NCI-H345 treated with DMSO at 0.1 percent for 48 hours (cell line): ENCODE results near the gene BCORL1.
A peak's percentile ranks its signal among the peaks of the same experiment; 100 is the strongest.

Experiments
- DNase-seq: peaks from one replicate; lab custom pipeline; 2025; ENCODE audit not compliant: unreplicated experiment; lab: John Stamatoyannopoulos, UW

BCORL1 gene

DNA sequence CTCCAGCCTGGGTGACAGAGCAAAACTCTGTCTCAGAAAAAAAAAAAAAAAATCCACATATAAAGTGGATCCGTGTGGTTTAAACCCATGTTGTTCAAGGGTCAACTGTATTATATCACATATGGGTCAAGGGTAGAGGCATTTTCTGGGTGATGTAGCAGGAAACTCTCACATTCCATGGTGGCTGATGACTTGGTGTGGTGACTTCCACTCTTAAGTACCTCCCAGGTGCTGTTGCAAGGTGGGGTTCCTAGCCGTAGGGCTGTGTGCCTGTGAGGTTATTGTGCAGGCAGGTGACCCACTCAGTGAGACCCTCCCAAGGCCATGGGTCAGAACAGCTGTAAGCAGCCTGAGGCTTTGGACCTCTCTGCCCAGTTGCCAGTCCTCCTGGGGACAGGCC lies 110.8 kb downstream of the BCORL1 start:
- no peak for DNase-seq

DNA sequence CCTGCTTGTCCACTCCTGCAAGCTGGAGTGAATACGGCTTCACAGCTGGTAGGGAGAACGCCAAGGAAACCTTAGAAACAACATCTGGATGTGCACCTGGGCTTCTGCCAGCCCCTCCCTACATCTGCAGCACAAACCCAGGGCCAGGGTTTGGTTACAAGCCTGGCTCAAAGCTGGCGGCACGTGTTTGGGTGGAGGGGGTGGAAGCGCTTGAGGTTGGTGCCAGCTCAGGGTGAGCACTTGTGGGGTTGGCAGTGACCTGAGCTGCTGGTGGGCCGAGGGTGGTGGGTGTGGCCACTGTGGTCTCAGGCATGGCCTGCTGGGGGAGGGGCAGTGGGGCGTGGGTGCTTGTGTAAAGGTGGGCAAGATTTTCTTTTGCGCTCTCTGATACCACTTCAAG lies 112.3 kb downstream of the BCORL1 start:
- no peak for DNase-seq

DNA sequence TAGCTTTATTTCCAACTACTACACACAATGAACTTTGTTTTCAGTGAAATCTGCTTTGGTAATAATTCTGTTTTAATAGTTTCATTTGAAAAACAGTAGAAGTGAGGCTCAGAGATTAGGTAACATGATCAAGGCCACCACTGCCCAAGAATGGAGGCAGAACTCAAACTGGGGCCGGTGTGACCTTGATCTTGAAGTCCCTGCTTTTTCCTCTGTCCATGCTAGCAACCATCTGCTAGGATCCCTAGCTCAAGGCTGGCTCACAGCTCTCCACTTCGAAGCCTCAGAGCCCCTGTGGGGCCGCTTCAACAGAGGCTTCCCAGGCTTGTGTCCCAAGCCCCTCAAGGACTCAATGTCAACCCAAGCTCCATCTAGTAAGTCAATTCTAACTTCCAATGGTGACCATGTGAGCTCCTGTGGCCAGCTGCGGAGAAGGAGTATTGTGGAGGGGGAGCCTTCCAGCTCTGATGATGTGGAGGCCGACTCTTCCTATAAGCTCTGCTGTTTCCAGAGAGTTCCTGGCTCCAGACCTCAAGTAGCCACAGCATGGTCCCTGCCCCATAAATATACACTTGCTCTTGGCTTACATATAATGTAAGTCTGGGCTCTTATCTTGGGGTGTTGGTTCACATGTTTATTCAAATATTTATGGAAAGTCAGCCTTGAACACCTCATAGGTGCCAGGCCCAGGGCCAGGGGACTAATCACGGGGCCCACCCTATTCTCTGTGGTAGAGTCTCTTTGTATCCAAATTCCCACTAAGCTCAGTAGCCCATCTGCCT lies 113.0 kb downstream of the BCORL1 start:
- no peak for DNase-seq

DNA sequence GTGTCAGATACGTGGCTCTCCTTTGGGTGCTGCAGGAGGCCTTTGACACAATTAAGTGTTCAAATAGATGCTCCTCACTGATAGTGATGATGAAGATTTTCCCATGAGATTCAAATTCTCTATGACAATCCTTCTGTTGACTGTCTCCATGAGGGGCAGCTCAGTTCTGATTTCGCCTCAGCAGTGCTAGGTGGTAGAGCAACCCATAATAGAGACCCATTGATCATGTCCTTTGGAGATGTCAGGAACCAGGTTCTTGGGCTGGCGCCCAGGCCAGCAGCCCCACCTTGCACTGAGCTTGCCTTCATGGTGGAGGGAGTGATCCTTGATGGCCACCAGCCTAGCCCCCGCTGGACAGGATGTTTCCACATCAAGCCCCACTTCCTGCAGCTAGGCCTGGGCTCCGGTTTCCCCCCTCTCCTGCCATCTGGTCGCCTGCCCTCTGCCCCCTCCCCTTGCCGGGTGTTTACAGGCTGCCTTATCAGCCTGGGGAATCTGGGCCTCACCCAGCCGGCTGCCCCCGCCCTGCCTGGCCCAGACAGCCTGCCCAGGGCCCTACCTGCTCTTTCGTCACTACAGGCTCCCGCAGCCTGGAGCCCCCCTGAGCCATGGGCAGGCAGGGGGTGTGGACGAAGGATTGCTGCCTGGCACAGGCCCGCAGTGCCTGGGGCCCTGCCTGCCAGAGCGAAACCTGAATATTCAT lies 115.2 kb downstream of the BCORL1 start:
- DNase-seq: no peak

DNA sequence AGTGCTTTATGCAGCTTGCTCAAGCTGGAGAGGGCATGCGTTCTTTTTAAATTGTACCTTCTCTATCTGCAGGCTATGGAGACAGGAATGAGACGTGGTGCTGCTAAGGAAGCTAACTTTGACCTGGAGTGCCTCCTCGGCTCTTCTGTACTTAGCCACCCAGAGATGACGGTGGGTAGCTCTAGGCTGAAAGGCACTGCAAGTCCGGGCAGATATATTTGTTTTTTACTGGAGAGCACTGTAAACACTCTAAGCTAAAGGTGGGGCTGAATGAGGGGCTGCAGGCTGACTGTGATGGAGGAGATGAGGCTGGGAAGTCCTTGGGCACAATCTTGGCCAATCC lies 115.7 kb downstream of the BCORL1 start:
- DNase-seq: peak; percentile 22

DNA sequence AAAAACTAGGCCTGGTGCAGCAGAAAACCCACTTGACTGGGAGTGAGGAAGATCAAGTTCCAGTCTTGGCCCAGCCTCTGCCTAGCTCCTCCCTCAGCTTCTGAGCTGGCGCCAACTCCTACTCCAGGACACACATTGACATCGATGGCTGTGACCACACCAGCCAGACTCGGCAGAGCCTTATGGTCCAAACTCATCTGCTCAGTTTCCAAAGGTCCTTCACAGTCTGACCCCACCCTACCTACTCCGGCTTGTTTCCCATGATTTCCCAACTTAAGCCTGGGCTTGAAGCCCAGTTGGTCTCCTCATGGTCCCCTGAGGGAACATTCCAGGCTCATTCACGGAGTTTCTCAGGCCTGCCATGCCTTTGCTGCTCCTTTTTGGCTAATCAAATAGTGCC lies 117.7 kb downstream of the BCORL1 start:
- DNase-seq: no peak

DNA sequence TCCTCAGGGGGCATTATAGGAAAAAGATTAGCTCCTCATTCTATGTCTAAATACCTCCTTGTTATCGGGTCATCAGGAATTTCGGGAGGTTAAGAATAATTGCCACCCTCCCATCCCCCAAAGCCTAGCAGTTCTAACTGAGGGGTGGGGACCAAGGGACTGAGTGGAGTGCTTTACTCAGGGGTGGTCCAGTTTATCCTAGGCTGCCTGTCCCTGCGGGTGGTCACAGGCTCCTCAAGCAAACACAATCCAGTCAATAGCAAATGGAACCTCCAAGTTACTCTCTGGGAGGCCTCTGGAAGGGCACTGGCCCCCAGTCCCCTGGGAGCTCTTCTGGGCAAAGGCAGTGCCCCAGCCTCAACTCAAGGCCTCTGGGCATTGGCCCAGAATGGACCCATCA lies 121.2 kb downstream of the BCORL1 start:
- DNase-seq: no peak

DNA sequence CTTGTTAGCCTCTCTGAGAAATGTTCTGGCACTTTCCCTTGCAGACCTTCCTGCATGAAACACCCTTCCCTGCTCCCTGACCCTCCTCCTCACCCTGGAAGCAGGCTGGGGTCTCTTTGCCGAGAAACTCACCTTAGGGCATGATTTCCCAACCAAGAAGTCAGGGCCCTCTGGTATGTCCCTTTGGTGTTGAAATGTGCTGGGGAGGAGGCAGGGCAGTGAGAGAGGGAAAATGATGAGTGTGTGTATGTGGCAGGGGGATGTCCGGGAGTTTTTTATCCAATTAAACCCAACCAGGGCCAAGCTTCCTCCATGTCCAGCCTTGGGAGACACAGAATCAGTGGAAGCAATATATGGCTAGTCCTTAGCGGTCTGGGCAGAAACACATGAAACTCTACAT lies 122.8 kb downstream of the BCORL1 start:
- DNase-seq: no peak

DNA sequence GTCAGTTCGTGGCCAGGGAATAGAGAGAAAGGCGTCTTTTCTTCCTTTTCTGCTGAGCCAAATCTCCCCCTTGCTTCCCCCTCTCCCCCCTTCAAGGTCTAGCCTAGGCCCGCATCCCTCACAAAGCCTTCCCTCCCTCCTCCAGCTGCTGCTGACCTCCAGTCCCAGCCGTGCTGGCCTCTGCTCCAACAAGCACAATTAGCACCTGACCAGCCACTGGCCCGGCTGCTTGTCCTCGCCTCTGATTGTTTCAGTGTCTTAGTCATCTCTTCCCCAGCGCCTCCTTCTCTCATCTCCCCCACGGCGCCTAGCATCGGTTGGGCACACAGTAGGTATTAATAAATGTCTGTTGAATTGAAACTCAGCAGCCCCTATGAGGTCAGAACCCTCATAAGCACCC lies 123.6 kb downstream of the BCORL1 start:
- DNase-seq: no peak
